ENCODE measurements around the gene RAB5A.
"Not testable (repeated sequence)": the region's sequence is repeated elsewhere in the genome, so short reads cannot be mapped to it uniquely, and the experiment has no call there.

Gene RAB5A

DNA sequence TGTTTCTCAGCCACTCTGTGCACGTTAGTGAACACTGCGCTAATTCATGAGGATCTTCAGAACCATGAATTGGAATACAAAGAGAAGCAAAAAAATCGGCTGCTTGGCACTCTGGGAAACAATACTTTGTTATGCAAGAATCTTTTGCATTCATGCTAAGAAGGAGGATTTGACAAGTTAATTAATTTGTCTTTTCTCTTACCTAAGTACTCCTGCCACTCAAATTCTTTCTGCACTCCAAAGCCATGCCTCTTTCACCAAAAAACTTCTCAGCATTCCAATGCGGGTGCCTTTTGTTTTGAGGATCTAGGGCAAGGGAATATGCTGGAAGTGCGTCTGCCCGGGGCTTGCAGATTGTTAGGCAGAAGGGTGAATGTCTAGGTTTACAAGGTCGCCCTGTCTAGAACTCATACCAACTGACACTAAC, 82.0 kb downstream of the RAB5A start:
- DNase-seq, result no peak

DNA sequence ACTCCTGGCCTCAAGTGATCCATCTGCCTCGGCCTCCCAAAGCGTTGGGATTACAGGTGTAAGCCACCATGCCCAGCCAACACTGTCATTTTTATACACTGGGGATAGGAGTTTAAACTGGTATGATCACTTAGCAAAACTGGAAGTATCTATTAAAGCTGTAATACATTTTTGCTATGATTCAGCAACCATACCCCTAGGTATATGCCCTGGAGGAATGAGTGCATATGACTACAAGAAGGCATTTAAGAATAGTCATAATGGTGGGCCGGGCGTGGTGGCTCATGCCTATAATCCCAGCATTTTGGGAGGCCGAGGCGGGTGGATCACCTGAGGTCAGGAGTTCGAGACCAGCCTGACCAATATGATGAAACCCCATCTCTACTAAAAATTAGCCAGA, 85.0 kb downstream of the RAB5A start:
- DNase-seq, result not testable (repeated sequence)

Data from fibroblast of skin of abdomen (primary cell).